DOHH2 (cell line): Measurements from ENCODE around the gene SAMSN1.

Experiments used
- H3F3A ChIP-seq: fragments of 200-600 bp; sonication (generic), shearing (Covaris generic); 2 replicates; pipeline ENCODE4 v1.6.0; 2016; ENCODE audit warnings: antibody characterized with exemption, mild to moderate bottlenecking; ENCODE audit not compliant: control insufficient read depth, insufficient read depth
- H3K27ac ChIP-seq: fragments of 200-600 bp; sonication (generic); 2 replicates; pipeline ENCODE4 v1.5.1; 2014; ENCODE audit warnings: low read depth, mild to moderate bottlenecking, low read length, moderate library complexity
- H3K27me3 ChIP-seq: fragments of 200-600 bp; sonication (generic); 2 replicates; pipeline ENCODE4 v1.6.1; 2014; ENCODE audit warnings: mild to moderate bottlenecking, low read length, mixed read lengths; ENCODE audit not compliant: control insufficient read depth
- H3K36me3 ChIP-seq: fragments of 200-600 bp; sonication (generic); 2 replicates; pipeline ENCODE4 v1.6.1; 2014; ENCODE audit warnings: mild to moderate bottlenecking, low read length, moderate library complexity, mixed read lengths; ENCODE audit not compliant: control insufficient read depth
- H3K4me1 ChIP-seq: fragments of 200-600 bp; sonication (generic); 2 replicates; pipeline ENCODE4 v1.6.1; 2014; ENCODE audit warnings: mild to moderate bottlenecking, low read length, mixed read lengths; ENCODE audit not compliant: control insufficient read depth
- H3K4me2 ChIP-seq: fragments of 200-600 bp; sonication (generic); 2 replicates; pipeline ENCODE4 v1.6.0; 2014; ENCODE audit warnings: mild to moderate bottlenecking, low read length, moderate library complexity
- H3K4me3 ChIP-seq: fragments of 200-600 bp; sonication (generic); 2 replicates; pipeline ENCODE4 v1.5.1; 2014; ENCODE audit warnings: mild to moderate bottlenecking, low read length, mixed read lengths
- H3K79me2 ChIP-seq: fragments of 200-600 bp; sonication (generic); 2 replicates; pipeline ENCODE4 v1.6.1; 2014; ENCODE audit warnings: mild to moderate bottlenecking, low read length, mixed read lengths; ENCODE audit not compliant: control insufficient read depth
- H3K9me2 ChIP-seq: fragments of 200-600 bp; sonication (generic); replicated peaks from 2 replicates; pipeline ENCODE4 v1.6.1; 2014; ENCODE audit warnings: mild to moderate bottlenecking, low read length, mixed read lengths; ENCODE audit not compliant: control insufficient read depth
- H3K9me3 ChIP-seq: fragments of 200-600 bp; sonication (generic); 2 replicates; pipeline ENCODE4 v1.6.1; 2014; ENCODE audit warnings: antibody characterized with exemption, low read length, mixed read lengths; ENCODE audit not compliant: control insufficient read depth, insufficient read depth
- H4K20me1 ChIP-seq: fragments of 200-600 bp; sonication (generic); 2 replicates; pipeline ENCODE4 v1.6.0; 2014; ENCODE audit warnings: low read depth, mild to moderate bottlenecking, antibody characterized with exemption, low read length, moderate library complexity; ENCODE audit not compliant: control insufficient read depth, insufficient read depth
- EZH2phosphoT487 ChIP-seq: fragments of 200-600 bp; sonication (generic); IDR thresholded peaks from 2 replicates; pipeline ENCODE4 v1.6.1; 2017; ENCODE audit warnings: borderline replicate concordance, mild to moderate bottlenecking, antibody characterized with exemption, low read length, moderate library complexity, mixed read lengths
- TF ChIP-seq, protein P1 (sequence below): fragments of 200-600 bp; sonication (generic); IDR thresholded peaks from one replicate; pipeline ENCODE4 v1.5.1; 2014; ENCODE audit warnings: antibody characterized with exemption, mild to moderate bottlenecking, low read depth, low read length; ENCODE audit not compliant: poor library complexity, severe bottlenecking

SAMSN1 gene

DNA sequence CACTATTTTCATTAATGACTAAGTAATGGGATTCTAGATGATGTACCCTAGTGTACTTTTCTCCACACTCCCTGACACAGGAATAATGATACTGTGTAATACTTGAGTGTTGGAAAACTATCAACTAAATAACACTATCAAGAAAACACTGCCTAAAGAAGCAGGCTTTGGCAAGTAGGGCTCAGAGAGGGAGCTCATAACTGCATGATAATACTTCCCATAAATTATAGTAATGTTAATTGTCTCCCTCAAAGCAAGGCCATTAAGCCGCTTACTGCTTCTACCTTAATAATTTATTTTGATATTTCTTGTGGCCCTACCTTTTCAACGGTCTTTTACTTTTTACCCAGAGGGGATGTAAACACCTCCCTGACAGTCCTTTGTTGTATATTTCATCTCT lies 69.0 kb downstream of the SAMSN1 start:
- Histone ChIP-seq H3K4me2 (no peak overlapping the region), H4K20me1 (no peaks in the 10 kb centered on the region), H3K9me2 (no peaks in the 10 kb centered on the region), H3K27ac (no peak overlapping the region), H3K79me2 (no peaks in the 10 kb centered on the region), H3K9me3 (no peaks in the 10 kb centered on the region), H3K4me3 (no peak overlapping the region), H3F3A (no peaks in the 10 kb centered on the region), H3K4me1 (peaks cover 21% of the 10 kb centered on the region), H3K27me3 (no peaks in the 10 kb centered on the region), H3K36me3 (no peaks in the 10 kb centered on the region)
- TF ChIP-seq, protein P1, sequence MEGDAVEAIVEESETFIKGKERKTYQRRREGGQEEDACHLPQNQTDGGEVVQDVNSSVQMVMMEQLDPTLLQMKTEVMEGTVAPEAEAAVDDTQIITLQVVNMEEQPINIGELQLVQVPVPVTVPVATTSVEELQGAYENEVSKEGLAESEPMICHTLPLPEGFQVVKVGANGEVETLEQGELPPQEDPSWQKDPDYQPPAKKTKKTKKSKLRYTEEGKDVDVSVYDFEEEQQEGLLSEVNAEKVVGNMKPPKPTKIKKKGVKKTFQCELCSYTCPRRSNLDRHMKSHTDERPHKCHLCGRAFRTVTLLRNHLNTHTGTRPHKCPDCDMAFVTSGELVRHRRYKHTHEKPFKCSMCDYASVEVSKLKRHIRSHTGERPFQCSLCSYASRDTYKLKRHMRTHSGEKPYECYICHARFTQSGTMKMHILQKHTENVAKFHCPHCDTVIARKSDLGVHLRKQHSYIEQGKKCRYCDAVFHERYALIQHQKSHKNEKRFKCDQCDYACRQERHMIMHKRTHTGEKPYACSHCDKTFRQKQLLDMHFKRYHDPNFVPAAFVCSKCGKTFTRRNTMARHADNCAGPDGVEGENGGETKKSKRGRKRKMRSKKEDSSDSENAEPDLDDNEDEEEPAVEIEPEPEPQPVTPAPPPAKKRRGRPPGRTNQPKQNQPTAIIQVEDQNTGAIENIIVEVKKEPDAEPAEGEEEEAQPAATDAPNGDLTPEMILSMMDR: no peak
- TF ChIP-seq EZH2phosphoT487: no peak

DNA sequence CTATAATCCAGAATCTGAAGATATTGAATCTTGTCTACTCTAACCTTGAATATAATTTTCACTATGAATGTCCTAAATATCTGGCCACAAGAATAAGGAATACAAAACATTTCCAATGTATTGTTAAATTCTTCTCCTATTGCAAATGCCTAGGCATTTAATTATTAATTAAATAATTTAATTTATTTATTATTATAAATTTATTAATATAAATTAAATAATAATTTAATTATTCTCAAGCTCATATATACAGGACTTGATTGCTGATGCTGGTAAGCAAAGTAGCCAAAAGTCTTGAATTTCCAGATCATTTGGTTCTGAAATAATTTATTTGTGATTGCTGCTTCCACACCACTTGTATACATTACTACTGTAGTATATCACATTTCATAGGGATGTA lies 71.1 kb downstream of the SAMSN1 start:
- no peaks in the 10 kb centered on the region for H3K9me2 ChIP-seq
- H3K27me3 ChIP-seq: no peaks in the 10 kb centered on the region
- H3K4me1 ChIP-seq: peaks cover 4% of the 10 kb centered on the region; the same call in 1 of the 2 replicates
- H3K9me3 ChIP-seq: no peaks in the 10 kb centered on the region
- TF ChIP-seq, protein P1: no peak
- TF ChIP-seq EZH2phosphoT487: no peak
- no peaks in the 10 kb centered on the region for H3K36me3 ChIP-seq
- H3K4me2 ChIP-seq: no peak overlapping the region
- no peaks in the 10 kb centered on the region for H3K79me2 ChIP-seq
- no peak overlapping the region for H3K27ac ChIP-seq
- H3F3A ChIP-seq: no peaks in the 10 kb centered on the region
- no peaks in the 10 kb centered on the region for H4K20me1 ChIP-seq
- H3K4me3 ChIP-seq: no peak overlapping the region

DNA sequence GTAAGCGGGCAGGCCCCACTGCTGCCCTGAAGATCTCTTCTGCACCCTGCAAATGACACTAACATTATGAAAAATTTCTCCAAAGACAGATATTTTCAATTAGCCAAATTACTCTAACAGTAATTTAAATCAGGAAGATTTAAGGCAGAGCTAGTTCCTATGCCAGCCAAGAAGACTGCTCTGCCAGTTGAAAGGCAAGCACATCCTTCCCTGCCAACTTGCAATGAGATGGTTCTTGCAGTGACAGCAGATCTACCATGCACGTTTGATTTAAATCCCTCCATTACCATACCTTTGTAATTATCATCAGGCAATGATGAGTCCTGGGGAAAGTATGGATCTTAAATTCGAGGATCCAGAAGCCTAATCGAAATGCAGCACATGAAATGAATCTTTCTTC lies 76.5 kb downstream of the SAMSN1 start:
- Histone ChIP-seq H3K27ac (no peak overlapping the region), H3K36me3 (no peaks in the 10 kb centered on the region), H3K4me3 (no peak overlapping the region), H3K27me3 (no peaks in the 10 kb centered on the region), H3K79me2 (no peaks in the 10 kb centered on the region), H3K4me1 (no peaks in the 10 kb centered on the region), H3K9me3 (no peaks in the 10 kb centered on the region), H3K9me2 (no peaks in the 10 kb centered on the region), H3K4me2 (no peak overlapping the region), H4K20me1 (no peaks in the 10 kb centered on the region), H3F3A (no peaks in the 10 kb centered on the region)
- TF ChIP-seq EZH2phosphoT487: no peak
- TF ChIP-seq, protein P1: no peak

DNA sequence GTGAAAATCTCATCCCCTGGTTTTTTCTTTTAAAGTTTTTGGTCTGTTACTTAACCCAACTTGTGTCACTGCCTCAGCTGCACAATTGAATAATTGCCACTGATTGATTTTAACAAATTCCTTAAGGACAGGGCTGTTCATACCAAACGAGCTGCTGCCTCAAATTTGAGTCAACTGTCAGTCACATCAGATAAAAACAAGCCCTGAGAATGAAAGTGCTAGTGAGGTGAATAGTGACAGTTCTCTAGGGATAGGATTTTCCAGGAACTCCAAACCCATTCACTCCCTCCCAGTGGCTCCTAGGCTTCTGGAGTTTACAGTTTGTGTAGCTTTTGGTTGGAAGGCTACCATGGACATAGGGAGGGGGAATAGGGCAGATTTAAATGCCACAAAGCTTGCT lies 79.4 kb downstream of the SAMSN1 start:
- Histone ChIP-seq H3K9me3 (no peaks in the 10 kb centered on the region), H3K4me3 (no peak overlapping the region), H3K4me1 (no peaks in the 10 kb centered on the region), H3K36me3 (no peaks in the 10 kb centered on the region), H3K27me3 (no peaks in the 10 kb centered on the region), H4K20me1 (no peaks in the 10 kb centered on the region), H3K27ac (no peak overlapping the region), H3F3A (no peaks in the 10 kb centered on the region), H3K9me2 (no peaks in the 10 kb centered on the region), H3K4me2 (no peak overlapping the region), H3K79me2 (no peaks in the 10 kb centered on the region)
- TF ChIP-seq, protein P1: no peak
- TF ChIP-seq EZH2phosphoT487: no peak
